ENCODE measurements around the gene SRD5A3. TPM values are rescaled to one million over a fixed set of nuclear protein-coding genes. Genes with fewer than 3 reads are reported as not detected.

SRD5A3 gene
- total and polyA plus RNA-seq, 8 donors: 1.8 to 13.0 (median 9.3) TPM; not detected in 1

DNA sequence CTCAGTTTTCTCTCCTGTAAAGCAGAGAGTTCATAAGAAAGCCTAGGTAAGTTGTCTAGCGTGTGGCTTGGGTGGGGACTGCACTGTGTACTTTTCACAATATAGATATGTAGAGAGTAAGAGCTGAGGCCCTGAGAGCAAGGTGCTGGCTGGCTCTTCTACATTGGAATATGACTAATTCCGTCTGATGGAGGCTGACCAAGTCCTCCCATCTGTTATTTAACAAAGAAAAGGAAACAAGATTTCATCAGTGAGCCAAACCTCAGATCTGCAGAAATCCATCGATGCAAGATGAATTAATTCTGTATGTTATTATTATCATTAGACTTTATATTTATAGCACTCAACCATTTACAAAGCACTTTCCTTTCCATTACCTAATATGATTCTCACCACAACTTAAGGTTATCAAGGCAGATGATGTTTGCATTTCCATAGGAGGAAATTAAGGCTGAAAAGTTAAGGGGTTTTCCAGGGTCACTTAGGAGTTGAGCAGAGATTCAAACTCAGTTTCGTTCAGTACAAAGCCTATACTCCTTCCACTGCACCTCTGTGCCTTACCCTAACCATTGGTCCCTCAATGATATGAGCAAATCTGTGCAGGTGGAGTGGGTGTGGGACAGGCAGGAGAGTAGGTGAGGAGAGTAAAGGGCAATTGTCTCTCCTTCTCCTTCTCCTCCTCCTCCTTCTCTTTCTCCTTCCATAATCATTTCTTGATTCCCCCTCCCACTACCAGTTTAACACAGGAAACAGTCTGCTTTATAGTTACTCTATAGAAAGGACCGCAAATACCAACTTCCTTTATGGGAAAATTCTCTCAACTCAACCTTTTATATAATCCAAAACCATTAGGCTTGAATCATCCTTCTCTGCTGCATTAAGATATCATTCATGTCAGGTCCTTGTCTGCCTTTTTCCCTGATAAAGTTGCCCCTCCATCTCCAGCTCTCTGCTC lies 27.6 kb upstream of the SRD5A3 start:
- 27 to 36% (median 32%) methylated on average over 5 of the region's 5 CpGs for WGBS, 5 donors

DNA sequence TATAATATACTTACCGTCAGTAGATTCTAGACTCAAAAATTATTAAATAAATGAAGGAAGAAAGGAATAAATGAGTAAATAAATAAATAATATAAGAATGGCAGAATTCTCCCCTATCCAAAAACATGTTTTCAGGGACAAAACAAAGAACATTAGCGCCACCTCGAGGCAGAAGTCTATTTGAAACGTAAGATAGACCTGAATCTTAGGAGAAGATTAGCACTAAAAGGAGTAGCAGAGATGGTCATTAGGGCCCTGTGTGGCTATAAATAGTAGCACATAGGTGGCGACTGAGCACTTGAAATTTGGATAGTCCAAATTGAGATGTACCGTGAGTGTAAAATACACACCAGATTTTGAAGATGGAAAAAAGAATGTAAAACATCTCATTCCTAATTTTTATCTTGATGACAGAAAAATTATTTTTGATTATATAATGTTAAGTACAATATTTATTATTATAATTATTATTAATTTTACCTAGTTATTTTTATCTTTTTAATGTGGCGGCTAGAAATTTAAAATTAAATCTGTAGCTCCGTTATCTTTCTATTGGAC lies 24.3 kb upstream of the SRD5A3 start:
- Histone ChIP-seq H3K36me3 (no peaks in the 10 kb centered on the region), H3K4me1 (peaks cover 0 to 17% (median 4%) of the 10 kb centered on the region in 4 donors), H3K27me3 (no peaks in the 10 kb centered on the region), H3K27ac (no peak overlapping the region), H3K4me3 (no peak overlapping the region), H3K9me3 (no peaks in the 10 kb centered on the region)
- no peak for TF ChIP-seq EP300 (IDR thresholded peaks at IDR 0.05)
- TF ChIP-seq, protein P1, sequence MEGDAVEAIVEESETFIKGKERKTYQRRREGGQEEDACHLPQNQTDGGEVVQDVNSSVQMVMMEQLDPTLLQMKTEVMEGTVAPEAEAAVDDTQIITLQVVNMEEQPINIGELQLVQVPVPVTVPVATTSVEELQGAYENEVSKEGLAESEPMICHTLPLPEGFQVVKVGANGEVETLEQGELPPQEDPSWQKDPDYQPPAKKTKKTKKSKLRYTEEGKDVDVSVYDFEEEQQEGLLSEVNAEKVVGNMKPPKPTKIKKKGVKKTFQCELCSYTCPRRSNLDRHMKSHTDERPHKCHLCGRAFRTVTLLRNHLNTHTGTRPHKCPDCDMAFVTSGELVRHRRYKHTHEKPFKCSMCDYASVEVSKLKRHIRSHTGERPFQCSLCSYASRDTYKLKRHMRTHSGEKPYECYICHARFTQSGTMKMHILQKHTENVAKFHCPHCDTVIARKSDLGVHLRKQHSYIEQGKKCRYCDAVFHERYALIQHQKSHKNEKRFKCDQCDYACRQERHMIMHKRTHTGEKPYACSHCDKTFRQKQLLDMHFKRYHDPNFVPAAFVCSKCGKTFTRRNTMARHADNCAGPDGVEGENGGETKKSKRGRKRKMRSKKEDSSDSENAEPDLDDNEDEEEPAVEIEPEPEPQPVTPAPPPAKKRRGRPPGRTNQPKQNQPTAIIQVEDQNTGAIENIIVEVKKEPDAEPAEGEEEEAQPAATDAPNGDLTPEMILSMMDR (IDR thresholded peaks at IDR 0.05): peak in 4 of 7 experiments; percentile 30 to 54 (median 44)
- 22 to 25% (median 24%) methylated on average over 8 of the region's 8 CpGs for WGBS, 5 donors
- DNase-seq: peak; percentile 76 to 88
- intact Hi-C loops (cut with DNase I; ENCODE audit: low total_unique reads): no loop called here

More for the DNA sequence above, 27.6 kb upstream of the SRD5A3 start:
- peak overlapping the region in 2 of 5 donors; percentile 58 to 60 for H3K27ac ChIP-seq
- H3K4me1 ChIP-seq: peaks cover 0 to 17% (median 4%) of the 10 kb centered on the region in 4 donors
- no peaks in the 10 kb centered on the region for H3K27me3 ChIP-seq
- intact Hi-C loops (cut with DNase I; ENCODE audit: low total_unique reads): loop anchor here (10.0 kb wide), 1 partner anchor 344 kb away; no protein-coding TSS in a partner anchor
- peak; percentile 39 to 51 for DNase-seq
- H3K4me3 ChIP-seq: no peak overlapping the region
- no peaks in the 10 kb centered on the region for H3K36me3 ChIP-seq
- H3K9me3 ChIP-seq: no peaks in the 10 kb centered on the region
- TF ChIP-seq POLR2A (IDR thresholded peaks at IDR 0.05): no peak
- no peak for TF ChIP-seq EP300 (IDR thresholded peaks at IDR 0.05)
- TF ChIP-seq POLR2AphosphoS5 (IDR thresholded peaks at IDR 0.05): no peak
- TF ChIP-seq, protein P1 (IDR thresholded peaks at IDR 0.05): no peak

DNA sequence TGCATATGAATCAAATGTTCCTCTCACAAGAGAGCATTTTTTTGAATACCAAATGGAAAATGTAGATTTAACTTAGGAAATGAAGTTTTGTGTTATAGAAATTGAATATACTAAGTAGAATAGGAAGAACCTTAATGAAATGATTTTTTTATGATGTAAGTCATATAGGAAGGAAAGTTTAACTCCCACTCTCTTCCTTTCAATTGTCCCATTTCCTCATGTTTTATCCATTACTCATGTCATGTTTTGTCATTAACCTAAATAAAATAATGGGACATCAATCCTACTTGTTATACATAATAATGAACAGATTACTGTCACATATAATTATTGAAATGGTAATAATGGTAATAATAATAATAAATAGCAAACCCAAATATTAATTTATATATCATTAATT lies 22.7 kb upstream of the SRD5A3 start:
- no peak overlapping the region for H3K27ac ChIP-seq
- TF ChIP-seq POLR2A (IDR thresholded peaks at IDR 0.05) (no peak), POLR2AphosphoS5 (IDR thresholded peaks at IDR 0.05) (no peak), EP300 (IDR thresholded peaks at IDR 0.05) (no peak)
- TF ChIP-seq, protein P1 (IDR thresholded peaks at IDR 0.05): no peak
- H3K36me3 ChIP-seq: no peaks in the 10 kb centered on the region
- H3K4me1 ChIP-seq: peaks cover 0 to 10% (median 4%) of the 10 kb centered on the region in 4 donors
- H3K27me3 ChIP-seq: no peaks in the 10 kb centered on the region
- no peaks in the 10 kb centered on the region for H3K9me3 ChIP-seq
- no peak for DNase-seq
- no peak overlapping the region for H3K4me3 ChIP-seq
- intact Hi-C loops (cut with DNase I; ENCODE audit: low total_unique reads): no loop called here

DNA sequence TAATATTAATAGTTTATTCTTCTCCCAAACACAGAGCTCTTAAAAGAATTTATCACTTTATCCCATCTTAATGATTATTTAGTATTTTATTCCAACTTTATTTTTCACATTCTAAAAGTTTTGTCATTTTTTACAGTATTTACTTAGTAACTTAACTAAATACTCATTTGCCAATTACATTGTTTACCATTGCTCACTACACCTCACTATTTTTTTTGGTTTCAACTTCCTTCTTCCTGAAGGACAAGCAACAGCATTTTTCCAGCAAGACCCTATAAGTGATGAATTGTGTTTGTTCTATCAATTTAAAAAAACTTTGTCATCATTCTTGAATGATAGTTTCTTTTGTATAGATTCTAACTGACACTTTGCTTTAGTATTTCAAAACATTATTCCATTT lies 19.4 kb upstream of the SRD5A3 start:
- Histone ChIP-seq H3K9me3 (peaks cover 0 to 12% (median 2%) of the 10 kb centered on the region in 4 donors), H3K4me1 (peaks cover 0 to 3% (median 0%) of the 10 kb centered on the region in 4 donors), H3K4me3 (no peak overlapping the region), H3K27me3 (no peaks in the 10 kb centered on the region), H3K27ac (peak overlapping the region in 2 of 5 donors; percentile 57 to 69), H3K36me3 (no peaks in the 10 kb centered on the region)
- TF ChIP-seq POLR2A (IDR thresholded peaks at IDR 0.05) (no peak), EP300 (IDR thresholded peaks at IDR 0.05) (no peak), POLR2AphosphoS5 (IDR thresholded peaks at IDR 0.05) (no peak)
- TF ChIP-seq, protein P1 (IDR thresholded peaks at IDR 0.05): no peak
- intact Hi-C loops (cut with DNase I; ENCODE audit: low total_unique reads): no loop called here
- DNase-seq: no peak

Measured in stomach (tissue), 9 donors.